ENCODE data around the gene ENTPD6.

ENTPD6 gene

GRCh38 chr20:25269833-25270170, 74.3 kb downstream of the ENTPD6 start:
- DNase-seq (ENCODE audit: low spot score in 2 of 2) (no peak), ATAC-seq (ENCODE audit: low read depth) (no peak)
- H3K4me3 Mint-ChIP-seq: no peak overlapping the region
- peaks cover 20% of the 10 kb centered on the region for H3K36me3 Mint-ChIP-seq
- no peaks in the 10 kb centered on the region for H3K9me3 Mint-ChIP-seq
- H3K4me1 Mint-ChIP-seq: peaks cover 8% of the 10 kb centered on the region
- H3K27me3 Mint-ChIP-seq: no peaks in the 10 kb centered on the region
- no peak overlapping the region for H3K27ac Mint-ChIP-seq

GRCh38 chr20:25270829-25271251, 75.3 kb downstream of the ENTPD6 start:
- no peaks in the 10 kb centered on the region for H3K9me3 Mint-ChIP-seq
- peaks cover 26% of the 10 kb centered on the region for H3K36me3 Mint-ChIP-seq
- no peak overlapping the region for H3K27ac Mint-ChIP-seq

GRCh38 chr20:25271486-25272222, 76.1 kb downstream of the ENTPD6 start:
- H3K36me3 Mint-ChIP-seq: peaks cover 31% of the 10 kb centered on the region
- no peak overlapping the region for H3K27ac Mint-ChIP-seq
- no peaks in the 10 kb centered on the region for H3K9me3 Mint-ChIP-seq
- H3K27me3 Mint-ChIP-seq: no peaks in the 10 kb centered on the region
- DNase-seq (ENCODE audit: low spot score in 2 of 2) (no peak), ATAC-seq (ENCODE audit: low read depth) (no peak)
- no peak overlapping the region for H3K4me3 Mint-ChIP-seq
- H3K4me1 Mint-ChIP-seq: peaks cover 8% of the 10 kb centered on the region

More at GRCh38 chr20:25270829-25271251, 75.3 kb downstream of the ENTPD6 start:
- Mint-ChIP-seq H3K4me3 (no peak overlapping the region), H3K4me1 (peaks cover 8% of the 10 kb centered on the region), H3K27me3 (no peaks in the 10 kb centered on the region)
- no peak for ATAC-seq (ENCODE audit: low read depth)
- no peak for DNase-seq (ENCODE audit: low spot score in 2 of 2)

GRCh38 chr20:25272223-25273000, 76.9 kb downstream of the ENTPD6 start:
- H3K27ac Mint-ChIP-seq: no peak overlapping the region
- H3K4me3 Mint-ChIP-seq: no peak overlapping the region
- H3K27me3 Mint-ChIP-seq: no peaks in the 10 kb centered on the region
- H3K4me1 Mint-ChIP-seq: peaks cover 2% of the 10 kb centered on the region
- peaks cover 29% of the 10 kb centered on the region for H3K36me3 Mint-ChIP-seq
- ATAC-seq (ENCODE audit: low read depth) (no peak), DNase-seq (ENCODE audit: low spot score in 2 of 2) (no peak)
- no peaks in the 10 kb centered on the region for H3K9me3 Mint-ChIP-seq

- DNase-seq (ENCODE audit: low spot score in 2 of 2): no peak
- H3K27ac Mint-ChIP-seq: no peak overlapping the region
Observed at GRCh38 chr20:25273046-25273445, 77.5 kb downstream of the ENTPD6 start.

GRCh38 chr20:25273541-25274358, 78.2 kb downstream of the ENTPD6 start:
- Mint-ChIP-seq H3K4me1 (peaks cover 2% of the 10 kb centered on the region), H3K36me3 (peaks cover 29% of the 10 kb centered on the region), H3K4me3 (no peak overlapping the region), H3K27ac (no peak overlapping the region), H3K9me3 (no peaks in the 10 kb centered on the region), H3K27me3 (no peaks in the 10 kb centered on the region)
- DNase-seq (ENCODE audit: low spot score in 2 of 2): no peak
- no peak for ATAC-seq (ENCODE audit: low read depth)

More at GRCh38 chr20:25273046-25273445, 77.5 kb downstream of the ENTPD6 start:
- ATAC-seq (ENCODE audit: low read depth): no peak
- H3K4me3 Mint-ChIP-seq: no peak overlapping the region
- H3K9me3 Mint-ChIP-seq: no peaks in the 10 kb centered on the region
- no peaks in the 10 kb centered on the region for H3K27me3 Mint-ChIP-seq
- peaks cover 29% of the 10 kb centered on the region for H3K36me3 Mint-ChIP-seq
- H3K4me1 Mint-ChIP-seq: peaks cover 2% of the 10 kb centered on the region

GRCh38 chr20:25274481-25274880, 79.0 kb downstream of the ENTPD6 start:
- Mint-ChIP-seq H3K4me1 (peaks cover 2% of the 10 kb centered on the region), H3K4me3 (no peak overlapping the region), H3K27ac (no peak overlapping the region), H3K9me3 (no peaks in the 10 kb centered on the region), H3K36me3 (peaks cover 25% of the 10 kb centered on the region), H3K27me3 (no peaks in the 10 kb centered on the region)
- DNase-seq (ENCODE audit: low spot score in 2 of 2) (no peak), ATAC-seq (ENCODE audit: low read depth) (no peak)

- Mint-ChIP-seq H3K9me3 (no peaks in the 10 kb centered on the region), H3K27ac (no peak overlapping the region), H3K36me3 (peaks cover 22% of the 10 kb centered on the region)
Observed at GRCh38 chr20:25274891-25275812, 79.6 kb downstream of the ENTPD6 start.

GRCh38 chr20:25275813-25276532, 80.5 kb downstream of the ENTPD6 start:
- Mint-ChIP-seq H3K36me3 (peaks cover 22% of the 10 kb centered on the region), H3K27me3 (no peaks in the 10 kb centered on the region), H3K4me3 (no peak overlapping the region), H3K9me3 (no peaks in the 10 kb centered on the region), H3K4me1 (peaks cover 11% of the 10 kb centered on the region), H3K27ac (no peak overlapping the region)
- DNase-seq (ENCODE audit: low spot score in 2 of 2): no peak
- ATAC-seq (ENCODE audit: low read depth): no peak

More at GRCh38 chr20:25274891-25275812, 79.6 kb downstream of the ENTPD6 start:
- H3K4me3 Mint-ChIP-seq: no peak overlapping the region
- ATAC-seq (ENCODE audit: low read depth) (no peak), DNase-seq (ENCODE audit: low spot score in 2 of 2) (no peak)
- no peaks in the 10 kb centered on the region for H3K27me3 Mint-ChIP-seq
- peaks cover 3% of the 10 kb centered on the region for H3K4me1 Mint-ChIP-seq
